Activated CD4-positive, alpha-beta T cell treated with anti-CD3 and anti-CD28 coated beads, Interleukin-2, amount 50 U/mL, for 16 hours (primary cell): ENCODE data around the gene LRMDA.

Experiments used
- DNase-seq: peaks from one replicate; pipeline ENCODE4 v3.0.0-alpha.2; 2020

The LRMDA gene

DNA sequence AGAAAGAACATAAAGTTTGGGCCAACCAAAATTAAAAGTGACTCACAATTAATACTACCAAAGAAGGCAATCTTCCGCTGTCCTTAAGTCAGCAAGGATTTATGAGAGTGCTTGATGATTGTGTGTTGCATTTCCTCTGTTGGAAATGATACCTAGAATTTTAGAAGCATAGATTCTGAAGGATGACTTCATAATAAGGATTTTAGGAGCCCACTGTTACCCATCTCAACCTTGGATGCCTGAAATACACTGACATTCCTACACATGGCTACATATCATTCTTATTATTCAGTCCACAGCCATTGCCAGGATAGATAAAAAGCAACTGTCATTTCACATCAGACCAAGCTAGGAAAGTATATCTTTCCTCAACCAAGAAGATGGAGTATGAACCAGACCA lies 823.8 kb downstream of the LRMDA start:
- DNase-seq = no peak

DNA sequence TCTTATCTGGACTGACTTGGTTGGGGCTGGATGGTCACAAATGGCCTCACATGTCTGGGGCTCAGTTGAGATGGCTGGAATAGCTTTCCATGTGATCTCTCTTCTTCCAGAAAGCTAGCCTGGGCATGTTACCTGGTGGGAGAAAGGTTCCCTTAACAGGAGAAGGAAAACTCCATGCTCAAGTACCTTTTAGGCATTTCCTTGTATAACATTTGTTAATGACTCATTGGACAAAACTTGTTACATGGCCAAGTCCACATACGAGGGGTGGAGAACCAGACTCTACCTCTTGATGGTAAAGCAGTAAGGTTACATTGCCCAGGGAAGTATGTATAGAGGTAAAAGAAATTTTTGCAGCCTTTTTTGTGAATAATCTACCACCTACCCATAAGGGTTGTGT lies 826.4 kb downstream of the LRMDA start:
- DNase-seq = no peak

DNA sequence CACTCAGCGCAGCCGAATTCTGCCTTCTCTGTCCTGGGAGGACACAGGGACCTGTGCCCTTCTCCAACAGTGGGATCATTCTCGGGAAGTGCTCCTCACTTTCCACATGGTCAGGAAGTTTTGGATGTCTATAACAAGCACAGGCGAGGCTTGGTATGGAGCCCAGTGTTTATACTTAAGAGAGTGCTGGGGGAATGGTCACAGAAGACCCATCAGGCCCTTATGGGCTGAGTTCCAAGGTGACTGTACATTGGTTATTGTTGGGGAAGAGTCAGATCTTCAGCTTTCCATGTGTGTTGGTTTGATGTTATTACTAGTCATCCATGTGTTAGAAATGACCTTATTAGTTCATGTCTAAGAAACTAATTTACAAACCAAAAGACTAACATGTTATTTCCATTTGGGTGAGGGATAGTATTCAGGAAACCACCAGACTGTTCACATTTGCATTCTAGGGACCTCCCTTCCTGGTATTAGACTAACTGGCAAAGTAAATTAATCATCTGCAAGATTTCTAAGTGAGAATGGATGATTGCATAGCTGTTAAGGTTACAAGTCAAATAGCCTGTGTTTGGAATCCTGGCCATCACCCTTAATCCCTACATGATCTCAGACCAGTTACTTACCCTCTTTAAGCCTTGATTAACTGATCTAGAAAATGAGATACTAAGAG lies 834.2 kb downstream of the LRMDA start:
- DNase-seq = no peak

DNA sequence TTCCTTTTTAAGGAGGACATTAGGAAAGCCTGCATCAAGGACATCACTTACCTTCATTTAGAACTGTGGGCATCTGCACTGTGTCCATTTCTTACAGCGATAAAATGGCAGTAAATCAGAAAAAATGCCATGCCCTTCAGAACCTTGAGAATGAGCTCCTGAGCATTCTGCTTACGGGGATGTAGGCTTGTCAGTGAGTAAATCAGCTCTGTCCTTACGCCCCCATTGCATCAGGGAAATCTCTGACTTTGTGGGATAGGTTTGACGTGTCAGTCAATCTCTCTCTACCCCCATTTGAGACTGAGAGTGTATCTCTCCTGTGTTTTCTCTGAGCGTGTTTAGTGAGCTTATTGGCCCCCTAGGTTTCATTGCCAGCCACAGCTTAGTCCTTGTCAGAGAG lies 837.1 kb downstream of the LRMDA start:
- no peak for DNase-seq

DNA sequence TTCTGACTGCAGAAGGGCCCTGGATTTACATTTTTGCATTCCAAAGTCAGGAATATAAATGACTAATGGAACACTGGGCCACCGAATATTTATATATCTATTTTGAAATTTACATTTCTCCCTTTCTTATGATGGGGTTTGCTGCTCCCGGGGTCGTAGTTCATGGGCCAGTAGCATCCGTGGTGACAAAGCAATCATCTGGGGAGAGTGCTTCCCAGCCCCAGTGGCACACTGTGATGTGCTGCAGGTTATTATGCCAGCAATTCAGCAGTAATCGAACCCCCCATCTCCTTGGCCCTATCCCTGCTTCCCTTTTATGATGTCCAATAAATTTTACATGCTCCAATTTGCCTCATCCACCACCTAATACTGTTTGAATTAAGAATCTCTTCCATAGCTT lies 837.5 kb downstream of the LRMDA start:
- no peak for DNase-seq

DNA sequence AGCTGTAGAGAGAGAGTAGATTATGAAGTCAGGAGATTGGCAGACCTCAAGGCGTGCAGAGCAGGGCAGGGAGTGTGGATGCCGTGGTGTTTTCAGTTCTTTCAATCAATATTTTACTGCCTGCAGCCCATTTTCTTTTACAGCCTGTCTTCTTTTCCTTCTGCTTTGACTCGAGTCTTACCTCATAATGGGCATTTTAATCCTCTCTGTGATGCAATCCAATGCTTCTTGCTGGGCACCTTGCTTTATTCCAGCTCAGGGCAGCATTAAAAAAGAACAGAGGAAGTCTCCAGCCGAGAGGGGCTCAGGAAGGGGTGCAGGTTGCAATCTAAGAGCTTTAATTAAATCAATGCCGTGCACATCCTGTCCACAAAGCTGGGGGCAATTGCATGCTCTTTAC lies 839.0 kb downstream of the LRMDA start:
- no peak for DNase-seq

DNA sequence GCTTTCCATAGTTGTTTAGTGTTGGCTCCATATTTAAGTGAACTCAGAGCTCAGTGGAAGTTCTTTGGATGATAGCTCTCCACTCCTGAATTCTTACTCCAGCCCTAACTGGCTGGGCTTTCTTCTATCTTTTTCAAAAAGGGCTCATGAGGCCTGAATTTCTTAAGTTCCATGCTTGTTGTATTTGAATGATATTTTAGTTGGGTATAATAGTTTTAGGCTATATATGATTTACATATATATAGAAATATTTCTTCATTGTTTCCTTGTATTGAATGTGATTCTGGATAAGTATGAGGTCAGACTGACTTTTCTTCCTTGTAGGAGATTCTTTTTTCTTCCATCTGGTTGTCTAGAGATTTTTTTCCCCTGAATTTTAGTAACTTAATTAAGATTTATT lies 843.5 kb downstream of the LRMDA start:
- no peak for DNase-seq

DNA sequence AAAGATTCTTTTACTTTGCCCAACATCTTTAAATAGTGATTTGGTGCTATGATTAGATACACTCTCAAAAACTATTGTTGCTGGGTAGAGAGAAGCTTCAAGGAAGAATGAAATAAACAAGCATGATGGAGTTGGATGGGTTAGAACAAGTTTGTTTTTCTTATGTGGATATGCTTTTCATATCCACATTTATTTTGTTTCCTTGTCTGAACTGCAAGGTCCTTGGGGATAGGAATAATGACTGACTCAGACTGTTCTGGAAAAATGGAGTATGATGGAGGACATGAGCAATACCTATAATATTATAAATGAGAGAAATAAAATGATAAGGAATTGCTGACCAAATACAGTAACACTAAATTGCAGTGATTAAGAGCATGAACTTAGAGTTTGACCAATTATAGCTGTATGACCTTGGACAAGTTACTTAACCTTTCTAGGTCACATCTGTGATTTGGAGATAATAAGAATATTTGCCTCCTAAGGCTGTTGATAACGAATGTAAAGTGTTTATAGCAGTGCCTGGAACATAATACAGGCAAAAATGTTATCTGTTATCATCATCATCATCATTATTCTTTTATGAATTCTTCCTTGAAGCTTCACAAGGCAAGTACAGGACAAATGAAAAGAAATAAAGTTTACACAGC lies 847.5 kb downstream of the LRMDA start:
- no peak for DNase-seq

DNA sequence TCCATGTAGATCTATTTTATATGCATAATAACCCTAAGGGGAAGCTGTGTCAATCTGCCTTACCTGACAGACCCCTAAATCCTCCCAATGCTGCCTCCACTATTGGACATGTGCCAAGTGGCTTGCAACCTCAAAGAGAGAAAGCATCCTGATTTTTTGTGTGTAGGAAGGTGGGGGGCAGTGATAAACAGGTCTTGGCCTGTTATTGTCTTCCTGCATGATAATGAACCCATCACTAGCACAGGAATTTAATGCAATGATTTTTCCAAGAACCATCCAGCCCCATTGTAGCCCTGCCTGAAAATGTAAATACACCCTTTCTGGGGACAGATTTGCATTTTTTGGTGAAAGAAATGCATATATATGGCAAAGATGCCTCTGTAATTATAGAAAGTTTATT lies 850.2 kb downstream of the LRMDA start:
- no peak for DNase-seq

DNA sequence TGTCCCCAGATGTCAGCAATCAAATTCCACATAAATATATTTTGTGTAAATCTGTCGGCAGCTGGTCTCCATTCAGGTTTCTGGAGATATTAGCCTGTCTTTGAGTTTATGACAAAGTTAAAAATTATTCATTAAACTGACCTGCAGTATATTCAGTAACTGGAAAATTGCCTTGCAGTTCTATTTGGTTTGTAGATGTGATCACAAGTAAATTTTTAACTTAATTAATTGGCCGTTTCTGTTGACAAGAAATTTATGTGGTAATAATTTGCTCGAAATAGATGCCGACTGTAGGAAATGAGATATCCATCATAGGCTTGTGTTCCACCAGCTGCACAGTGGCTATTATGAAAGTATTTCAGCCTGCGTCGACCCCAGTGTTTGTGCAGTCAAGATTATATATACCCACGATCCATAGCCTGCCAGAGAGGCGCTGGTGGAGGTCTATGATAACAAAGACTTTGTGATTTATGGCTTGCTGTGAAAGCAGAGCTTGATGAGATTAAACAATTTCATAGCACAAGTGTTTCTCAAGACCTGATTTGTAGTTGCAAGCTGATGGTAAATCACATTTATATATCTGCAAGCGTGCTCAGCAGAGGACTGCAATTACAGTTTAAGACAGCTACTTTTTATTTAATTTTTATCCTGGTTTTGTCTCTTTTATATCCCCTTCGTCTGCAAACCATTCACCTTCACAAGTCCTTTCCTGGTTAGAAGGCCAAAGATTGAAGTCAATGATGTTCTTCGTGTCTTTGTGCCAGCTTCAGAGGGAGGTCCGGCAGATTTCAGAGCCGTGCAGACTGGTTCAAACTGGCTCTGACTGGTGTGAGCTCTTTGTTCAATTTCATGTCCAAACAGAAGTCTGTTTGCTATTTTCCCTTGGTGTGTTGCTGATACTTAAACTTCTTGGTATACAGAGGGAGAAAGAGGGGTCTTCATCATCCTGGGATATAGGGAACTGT lies 850.9 kb downstream of the LRMDA start:
- DNase-seq = no peak

DNA sequence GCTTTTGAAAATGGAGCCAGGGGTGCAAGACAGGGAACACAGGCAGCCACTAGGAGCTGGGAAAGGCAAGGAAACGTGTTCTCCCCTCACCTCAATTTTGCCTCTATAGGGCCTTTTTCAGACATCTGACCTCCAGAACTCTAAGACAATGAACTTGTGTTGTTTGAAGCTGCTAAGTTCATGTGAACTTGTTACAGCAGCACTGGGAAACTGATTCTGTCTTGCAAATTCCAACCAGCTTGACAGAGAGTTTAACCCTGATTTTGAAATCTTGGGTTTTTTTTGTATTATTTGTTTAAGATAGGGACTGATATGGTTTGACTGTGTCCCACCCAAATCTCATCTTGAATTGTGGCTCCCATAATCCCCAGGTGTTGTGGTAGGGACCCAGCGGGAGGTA lies 852.9 kb downstream of the LRMDA start:
- DNase-seq = no peak

DNA sequence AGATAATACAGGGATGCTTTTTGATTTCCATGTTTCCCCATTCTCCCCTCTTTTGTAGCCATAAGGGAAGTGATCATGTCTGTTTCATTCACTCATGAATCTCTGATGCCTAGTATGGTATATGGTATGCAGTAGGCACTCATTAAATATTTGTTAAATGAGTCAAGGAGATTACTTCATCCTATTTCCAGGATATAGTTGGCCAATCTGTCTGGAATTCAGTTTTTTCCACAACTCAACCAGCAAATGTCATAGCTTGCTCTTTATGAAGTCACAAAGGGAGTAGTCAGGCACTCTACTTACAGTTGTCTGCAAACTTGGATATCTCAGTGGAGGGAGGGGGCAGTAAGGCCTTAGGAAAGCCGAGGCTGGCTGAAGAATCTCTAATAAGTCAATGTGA lies 853.6 kb downstream of the LRMDA start:
- no peak for DNase-seq

DNA sequence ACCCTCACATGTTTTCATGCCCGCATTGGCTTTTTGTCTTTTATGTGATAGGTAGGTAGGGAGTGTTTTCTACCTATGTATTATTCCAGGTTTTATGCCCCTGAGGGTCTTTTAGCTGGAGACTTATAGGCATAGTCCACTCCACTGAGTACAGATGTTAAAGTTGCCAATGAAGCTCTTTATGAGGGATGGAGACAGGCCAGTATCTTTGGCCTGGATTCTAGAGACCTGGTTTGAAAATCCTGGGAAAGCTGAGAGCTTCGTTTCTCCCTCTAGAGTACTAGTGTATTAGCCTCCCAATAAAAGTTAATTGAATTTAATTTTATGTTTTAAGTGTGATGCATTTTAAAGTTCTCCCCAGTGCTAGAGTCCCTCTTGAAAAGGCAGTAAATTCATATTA lies 854.1 kb downstream of the LRMDA start:
- no peak for DNase-seq

DNA sequence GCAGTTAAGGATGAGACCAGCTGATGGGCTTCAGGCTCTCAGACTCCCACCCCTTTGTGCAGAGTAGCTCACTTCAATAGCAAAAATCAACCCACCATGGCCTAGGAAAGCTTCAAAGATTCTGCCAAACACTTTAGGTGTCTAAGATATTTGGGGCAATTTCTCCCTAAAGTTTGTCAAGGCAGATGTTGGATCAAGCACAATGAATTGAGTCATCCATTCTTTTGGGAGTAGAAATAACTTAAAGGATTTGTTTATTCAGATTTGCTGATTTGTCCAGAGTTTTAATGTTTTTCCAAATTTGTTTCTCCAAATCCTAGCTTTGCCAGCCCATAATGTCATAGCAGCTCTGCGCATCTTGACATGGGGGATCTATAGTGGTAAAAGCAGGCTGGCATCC lies 855.1 kb downstream of the LRMDA start:
- no peak for DNase-seq

DNA sequence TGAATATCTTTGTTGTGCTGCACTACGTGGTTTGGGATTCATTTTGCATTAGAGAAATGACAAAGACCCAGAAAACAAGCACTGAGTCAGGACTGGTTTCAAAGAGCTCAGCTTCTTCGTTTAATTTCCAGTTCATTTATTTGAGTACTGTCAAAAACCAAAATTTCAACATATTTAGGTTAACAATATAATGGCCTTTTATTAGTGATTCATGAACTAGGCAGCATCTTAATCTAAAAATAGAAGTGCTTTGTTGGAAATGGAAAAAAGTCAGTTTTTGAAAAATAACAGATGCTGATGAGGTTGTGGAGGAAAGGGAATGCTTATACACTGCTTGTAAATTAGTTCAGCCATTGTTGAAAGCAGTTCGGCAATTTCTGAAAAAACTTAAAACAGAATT lies 856.4 kb downstream of the LRMDA start:
- DNase-seq = no peak

DNA sequence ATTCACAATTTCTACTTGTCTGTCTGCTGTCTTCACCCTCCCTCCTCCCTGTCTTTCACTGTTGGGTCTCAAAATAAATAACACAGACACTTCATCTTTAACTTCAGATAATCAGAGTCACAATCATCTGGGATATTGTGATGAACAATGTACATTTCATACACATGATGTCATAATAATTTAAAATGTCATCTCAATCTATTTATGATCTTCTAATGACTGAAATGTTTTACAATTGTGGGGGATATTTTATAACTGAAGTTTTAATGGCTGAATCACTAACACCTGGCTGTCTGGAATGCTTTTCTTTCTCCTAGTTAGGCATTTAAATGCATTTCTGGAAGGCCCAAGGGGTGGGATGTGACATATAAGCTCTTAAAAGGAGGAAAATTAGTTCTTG lies 859.8 kb downstream of the LRMDA start:
- no peak for DNase-seq

DNA sequence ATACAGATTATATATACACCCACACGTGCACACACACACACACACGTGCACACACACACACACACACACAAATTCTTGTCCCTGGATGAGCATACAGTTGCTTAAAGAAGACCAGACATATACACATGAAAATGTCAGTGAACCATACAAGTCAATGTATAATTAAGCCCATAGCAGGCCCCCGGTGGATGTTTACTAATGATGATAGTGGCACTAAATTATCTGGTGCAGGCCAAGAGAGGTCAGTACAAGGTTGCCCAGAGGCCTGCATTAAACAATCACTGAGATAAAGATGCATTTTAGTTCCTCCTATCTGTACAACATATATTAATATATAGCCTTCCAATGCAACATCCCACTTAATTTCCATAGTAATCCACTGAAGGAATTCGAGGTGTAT lies 860.5 kb downstream of the LRMDA start:
- DNase-seq = no peak

DNA sequence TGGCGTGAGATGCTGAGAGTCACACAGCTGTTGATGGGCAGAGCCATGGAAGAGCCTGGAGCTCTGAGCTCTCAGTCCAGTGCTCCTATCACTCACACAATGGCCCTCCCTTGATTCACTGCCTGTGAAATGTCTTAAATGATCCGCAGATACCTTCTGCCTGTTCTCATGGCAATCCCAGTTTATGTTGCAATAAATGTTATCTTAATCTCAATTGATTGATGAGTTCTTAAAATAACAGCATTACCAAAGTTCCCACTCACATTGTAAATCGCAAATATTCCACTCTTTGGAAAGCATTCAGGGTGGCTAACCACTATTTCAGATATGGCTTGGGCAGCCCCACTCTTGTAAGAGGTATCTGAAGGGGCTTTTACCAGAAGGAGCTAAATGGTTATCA lies 865.5 kb downstream of the LRMDA start:
- no peak for DNase-seq

DNA sequence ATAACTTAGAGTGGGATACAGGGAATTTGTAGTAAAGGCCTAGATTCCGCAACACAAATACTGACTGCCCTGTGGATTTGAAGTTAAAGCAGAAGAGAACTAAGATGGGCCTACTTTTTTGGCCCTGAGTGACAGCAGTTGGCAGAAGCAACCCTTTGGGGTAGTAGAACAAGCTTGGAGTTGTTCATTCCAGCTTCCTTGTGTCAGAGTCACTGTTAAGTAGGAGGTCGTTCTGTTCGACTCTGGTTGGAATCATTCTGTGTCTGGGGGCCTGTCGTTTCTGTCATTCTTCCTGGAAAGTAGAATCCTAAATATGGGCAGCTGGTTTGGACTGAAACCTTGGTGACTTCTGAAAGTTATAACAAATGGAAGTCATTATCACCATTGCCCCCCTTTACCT lies 865.9 kb downstream of the LRMDA start:
- no peak for DNase-seq

DNA sequence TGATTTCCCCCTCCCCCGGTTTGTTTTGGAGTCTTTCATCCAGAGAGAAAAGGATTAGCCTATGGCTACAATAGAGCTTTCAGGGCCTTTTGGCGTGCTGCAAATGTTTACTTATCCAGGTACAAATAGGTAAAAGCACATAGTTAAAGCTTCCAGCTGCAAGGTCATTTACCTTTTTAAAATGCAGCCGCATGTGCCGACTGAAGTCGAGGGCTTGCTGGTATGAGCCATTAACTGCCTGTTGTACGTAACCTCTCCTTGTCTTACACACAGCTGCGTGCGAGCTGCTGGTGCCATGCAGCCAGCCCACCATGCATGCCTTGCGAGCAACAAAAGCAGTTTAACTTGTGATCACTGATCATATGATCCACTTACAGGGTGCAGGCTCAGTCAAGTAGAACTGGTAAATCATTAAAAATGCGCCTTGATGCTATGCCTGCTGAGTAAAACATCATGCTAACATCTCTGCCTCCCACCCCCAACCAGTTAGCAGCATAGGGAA lies 866.4 kb downstream of the LRMDA start:
- DNase-seq = no peak

DNA sequence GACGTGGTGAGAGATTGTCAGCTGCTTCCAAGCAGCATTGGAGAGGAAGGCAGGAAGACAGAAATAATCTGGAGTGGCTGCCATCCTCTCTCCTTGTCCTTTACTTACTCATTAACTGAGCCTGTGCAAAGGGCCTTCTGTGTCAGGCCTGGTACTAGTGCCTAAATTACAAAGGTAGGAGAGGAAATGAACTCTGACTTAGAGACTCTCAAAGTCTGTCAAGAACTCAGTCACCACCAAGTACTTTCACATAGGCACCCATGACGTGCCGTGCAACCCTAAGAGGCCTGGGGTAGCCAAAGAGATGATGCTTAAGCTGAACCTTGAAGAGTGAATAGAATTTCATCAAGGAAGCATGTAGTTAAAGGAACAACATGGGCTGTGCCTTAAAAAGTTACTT lies 866.9 kb downstream of the LRMDA start:
- no peak for DNase-seq

DNA sequence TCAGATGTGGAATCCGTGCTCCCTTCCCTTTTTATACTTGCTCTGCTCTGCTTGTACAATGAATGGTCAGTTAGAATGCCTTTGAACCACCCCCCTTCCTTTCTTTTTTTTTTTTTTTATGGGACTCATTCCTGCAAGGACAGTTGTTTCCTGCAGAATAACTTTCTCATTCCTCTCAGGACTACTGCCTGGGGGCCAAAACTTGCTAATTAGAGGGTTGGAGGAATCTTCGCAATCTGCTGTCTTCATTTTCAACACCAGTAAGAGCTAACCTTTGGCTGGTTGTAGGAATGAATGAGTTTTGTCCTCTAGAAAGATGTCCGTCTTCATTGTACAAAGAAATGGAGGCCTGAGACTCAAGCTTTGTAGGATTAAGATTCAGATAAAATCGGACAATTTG lies 868.1 kb downstream of the LRMDA start:
- DNase-seq = no peak

DNA sequence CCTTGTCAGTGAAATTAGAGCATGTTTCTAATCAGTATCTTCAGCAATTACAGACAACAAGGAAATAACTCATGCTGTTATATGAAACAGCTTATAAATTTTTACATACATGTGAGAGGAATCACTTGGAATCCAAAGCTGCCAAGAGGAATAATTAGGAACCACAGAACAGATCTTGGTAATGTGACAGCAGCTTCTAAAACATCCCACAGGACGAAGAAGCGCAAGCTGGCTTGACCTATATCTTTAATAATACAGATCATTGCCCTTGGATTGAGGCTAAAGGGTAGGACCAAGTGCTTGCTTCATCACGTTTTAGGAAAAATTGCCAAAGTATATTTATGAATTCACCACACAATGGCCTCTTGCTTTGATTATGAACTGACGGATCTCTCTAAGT lies 869.8 kb downstream of the LRMDA start:
- no peak for DNase-seq

DNA sequence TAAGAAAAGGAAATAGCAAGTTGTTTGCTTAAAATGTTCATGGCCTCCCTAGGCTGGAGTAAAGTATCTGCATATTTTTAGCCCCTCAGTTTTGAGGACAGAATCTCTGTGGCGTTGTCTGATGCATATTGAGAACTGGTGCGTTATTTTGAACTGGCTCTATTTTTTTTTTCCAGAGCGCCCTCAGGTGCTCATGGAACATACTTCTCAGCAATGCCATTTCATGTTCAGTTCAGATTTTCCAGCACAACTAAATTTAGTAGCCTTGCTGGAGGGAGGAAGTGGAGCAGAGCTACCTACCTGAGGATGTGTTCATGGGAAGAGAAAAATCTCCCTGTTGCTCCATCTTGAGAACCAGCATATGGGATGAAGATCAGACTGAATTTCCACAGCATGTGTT lies 870.5 kb downstream of the LRMDA start:
- no peak for DNase-seq
